Coronary artery (tissue), 2 donors: ENCODE results near the gene HDAC7.
A peak's percentile ranks its signal among the peaks of the same experiment; 100 is the strongest.
"Not testable (repeated sequence)": the region's sequence is repeated elsewhere in the genome, so short reads cannot be mapped to it uniquely, and the experiment has no call there.

Source experiments
- DNase-seq: peaks from one replicate; pipeline ENCODE4 v3.0.0-alpha.2; 2017; ENCODE audit warnings: low spot score
- H3K27ac ChIP-seq, 2 donors: fragments of 200-600 bp; sonication (generic); one replicate each; pipeline ENCODE4 v1.5.1; 2016 to 2019
- H3K4me3 ChIP-seq: fragments of 200-600 bp; sonication (generic); 2 replicates; pipeline ENCODE4 v1.5.1; 2016; ENCODE audit warnings: mild to moderate bottlenecking, moderate library complexity
- CTCF ChIP-seq: fragments of 200-600 bp; sonication (generic); IDR thresholded peaks from one replicate; pipeline ENCODE4 v1.5.1; 2019; ENCODE audit warnings: antibody characterized with exemption

The HDAC7 gene

GRCh38 chr12:47812797-47813510 is 6.7 kb downstream of the HDAC7 start:
- TF ChIP-seq CTCF, result no peak
- Histone ChIP-seq H3K4me3 (peak overlapping the region; percentile 72), H3K27ac (peak overlapping the region; percentile 96 to 100)
- DNase-seq, result peak; percentile 97

- Histone ChIP-seq H3K4me3 (peak overlapping the region; percentile 72), H3K27ac (peak overlapping the region; percentile 96 to 100)
- TF ChIP-seq CTCF, result no peak
- DNase-seq, result peak; percentile 91
Observed at GRCh38 chr12:47811581-47812484, 7.9 kb downstream of the HDAC7 start.

- Histone ChIP-seq H3K4me3 (peak overlapping the region; percentile 72), H3K27ac (peak overlapping the region; percentile 96 to 100)
- no peak for DNase-seq
- TF ChIP-seq CTCF, result no peak
Observed at GRCh38 chr12:47811072-47811396, 8.7 kb downstream of the HDAC7 start.

- H3K4me3 ChIP-seq, DNase-seq: not testable (repeated sequence)
- peak overlapping the region; percentile 96 to 100 for H3K27ac ChIP-seq
Observed at GRCh38 chr12:47809518-47809917, 10.2 kb downstream of the HDAC7 start.

- no peak for DNase-seq
- peak overlapping the region; percentile 48 for H3K4me3 ChIP-seq
- TF ChIP-seq CTCF, result no peak
- H3K27ac ChIP-seq, result peak overlapping the region; percentile 96 to 100
Observed at GRCh38 chr12:47808574-47809365, 10.9 kb downstream of the HDAC7 start.

- no peak for DNase-seq
Observed at GRCh38 chr12:47808050-47808449, 11.7 kb downstream of the HDAC7 start.

More at GRCh38 chr12:47808050-47808449, 11.7 kb downstream of the HDAC7 start:
- H3K27ac ChIP-seq, result peak overlapping the region; percentile 96 to 100
- H3K4me3 ChIP-seq, result peak overlapping the region; percentile 48
- TF ChIP-seq CTCF, result no peak
